ENCODE data around the gene CRYBB2. TPM values are rescaled to one million over a fixed set of nuclear protein-coding genes. Genes with fewer than 3 reads are reported as not detected.

The CRYBB2 gene
- polyA plus RNA-seq, 1 experiment, result 0.92 TPM

DNA sequence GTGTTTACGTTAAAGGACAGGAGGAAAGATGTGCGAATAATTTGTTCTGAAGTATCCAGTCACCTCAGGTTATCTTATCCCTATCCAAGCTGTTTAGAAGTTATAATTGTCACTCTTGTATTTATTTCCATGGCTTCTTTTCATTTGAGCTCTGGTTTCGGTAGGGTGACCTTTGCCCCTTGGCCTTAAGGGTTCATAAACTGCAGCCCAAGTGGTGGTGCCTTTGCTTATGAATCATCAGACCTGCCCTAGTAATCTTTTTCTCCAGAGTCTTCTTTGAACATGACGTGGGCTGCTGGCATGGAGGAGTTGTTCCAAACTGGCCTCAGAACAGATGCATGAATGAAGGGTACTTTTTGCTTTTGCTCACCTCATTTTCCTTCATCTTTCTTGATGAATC is 26.3 kb upstream of the CRYBB2 start:
- Histone ChIP-seq H3K36me3 (ENCODE audit: control insufficient read depth, insufficient read depth, low read length) (no peaks in the 10 kb centered on the region), H3K4me3 (ENCODE audit: low read depth, low read length) (no peak overlapping the region), H3K27me3 (ENCODE audit: control insufficient read depth, insufficient read depth, low read length) (no peaks in the 10 kb centered on the region)
- DNase-seq (ENCODE audit: low read depth), result no peak
- CTCF ChIA-PET, result interaction anchor here (3.6 kb wide), 1 partner anchor 9 kb away, joined by 13 read pairs; no protein-coding TSS in a partner anchor
- TF ChIP-seq, protein P1, sequence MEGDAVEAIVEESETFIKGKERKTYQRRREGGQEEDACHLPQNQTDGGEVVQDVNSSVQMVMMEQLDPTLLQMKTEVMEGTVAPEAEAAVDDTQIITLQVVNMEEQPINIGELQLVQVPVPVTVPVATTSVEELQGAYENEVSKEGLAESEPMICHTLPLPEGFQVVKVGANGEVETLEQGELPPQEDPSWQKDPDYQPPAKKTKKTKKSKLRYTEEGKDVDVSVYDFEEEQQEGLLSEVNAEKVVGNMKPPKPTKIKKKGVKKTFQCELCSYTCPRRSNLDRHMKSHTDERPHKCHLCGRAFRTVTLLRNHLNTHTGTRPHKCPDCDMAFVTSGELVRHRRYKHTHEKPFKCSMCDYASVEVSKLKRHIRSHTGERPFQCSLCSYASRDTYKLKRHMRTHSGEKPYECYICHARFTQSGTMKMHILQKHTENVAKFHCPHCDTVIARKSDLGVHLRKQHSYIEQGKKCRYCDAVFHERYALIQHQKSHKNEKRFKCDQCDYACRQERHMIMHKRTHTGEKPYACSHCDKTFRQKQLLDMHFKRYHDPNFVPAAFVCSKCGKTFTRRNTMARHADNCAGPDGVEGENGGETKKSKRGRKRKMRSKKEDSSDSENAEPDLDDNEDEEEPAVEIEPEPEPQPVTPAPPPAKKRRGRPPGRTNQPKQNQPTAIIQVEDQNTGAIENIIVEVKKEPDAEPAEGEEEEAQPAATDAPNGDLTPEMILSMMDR (IDR thresholded peaks at IDR 0.05; ENCODE audit: insufficient read depth, low read depth, low read length), result no peak
- POLR2A ChIA-PET, result no interaction called here

DNA sequence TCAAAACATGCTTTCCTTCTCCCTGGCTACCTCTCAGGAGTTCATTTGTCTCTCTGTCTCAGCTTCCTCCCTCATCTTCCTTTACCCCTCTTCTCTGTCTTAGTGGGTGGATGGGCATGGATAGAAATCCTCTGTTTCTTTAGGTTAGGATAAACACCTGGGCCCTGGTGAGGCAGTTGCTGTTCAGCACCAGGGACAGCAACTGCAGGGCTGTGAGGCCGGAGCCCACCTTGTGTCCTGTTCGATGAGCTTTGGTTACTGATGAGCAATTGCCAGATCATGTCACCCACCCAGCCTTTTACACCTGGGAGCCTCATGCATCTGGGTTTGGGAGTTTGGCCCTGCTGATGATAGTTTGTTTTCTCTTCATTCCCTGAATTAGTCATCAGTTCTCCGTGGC is 25.9 kb upstream of the CRYBB2 start:
- POLR2A ChIA-PET, result no interaction called here
- no peaks in the 10 kb centered on the region for H3K27me3 ChIP-seq (ENCODE audit: control insufficient read depth, insufficient read depth, low read length)
- H3K4me3 ChIP-seq (ENCODE audit: low read depth, low read length), result no peak overlapping the region
- TF ChIP-seq, protein P1 (IDR thresholded peaks at IDR 0.05; ENCODE audit: insufficient read depth, low read depth, low read length), result no peak
- no peak for DNase-seq (ENCODE audit: low read depth)
- no peaks in the 10 kb centered on the region for H3K36me3 ChIP-seq (ENCODE audit: control insufficient read depth, insufficient read depth, low read length)
- CTCF ChIA-PET, result interaction anchor here (3.6 kb wide), 1 partner anchor 8 kb away, joined by 13 read pairs; no protein-coding TSS in a partner anchor

DNA sequence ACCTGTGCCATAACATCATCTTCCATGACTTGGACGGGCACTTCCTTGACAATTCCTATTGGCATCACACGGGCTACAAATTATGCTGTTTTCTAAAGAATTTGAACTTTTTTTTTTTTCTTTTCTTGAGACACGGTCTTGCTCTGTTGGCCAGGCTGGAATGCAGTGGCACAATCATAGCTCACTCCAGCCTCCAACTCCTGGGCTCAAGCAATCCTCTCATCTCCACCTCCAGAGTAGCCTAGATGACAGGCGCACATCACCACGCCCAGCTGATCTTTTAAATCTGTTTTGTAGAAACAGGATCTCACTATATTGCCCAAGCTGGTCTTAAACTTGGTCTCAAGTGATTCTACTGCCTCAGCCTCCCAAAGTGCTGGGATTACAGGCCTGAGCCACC is 23.1 kb upstream of the CRYBB2 start:
- POLR2A ChIA-PET, result no interaction called here
- Histone ChIP-seq H3K4me3 (ENCODE audit: low read depth, low read length) (no peak overlapping the region), H3K27me3 (ENCODE audit: control insufficient read depth, insufficient read depth, low read length) (no peaks in the 10 kb centered on the region), H3K36me3 (ENCODE audit: control insufficient read depth, insufficient read depth, low read length) (no peaks in the 10 kb centered on the region)
- CTCF ChIA-PET, result no interaction called here
- TF ChIP-seq, protein P1 (IDR thresholded peaks at IDR 0.05; ENCODE audit: insufficient read depth, low read depth, low read length), result no peak
- no peak for DNase-seq (ENCODE audit: low read depth)

DNA sequence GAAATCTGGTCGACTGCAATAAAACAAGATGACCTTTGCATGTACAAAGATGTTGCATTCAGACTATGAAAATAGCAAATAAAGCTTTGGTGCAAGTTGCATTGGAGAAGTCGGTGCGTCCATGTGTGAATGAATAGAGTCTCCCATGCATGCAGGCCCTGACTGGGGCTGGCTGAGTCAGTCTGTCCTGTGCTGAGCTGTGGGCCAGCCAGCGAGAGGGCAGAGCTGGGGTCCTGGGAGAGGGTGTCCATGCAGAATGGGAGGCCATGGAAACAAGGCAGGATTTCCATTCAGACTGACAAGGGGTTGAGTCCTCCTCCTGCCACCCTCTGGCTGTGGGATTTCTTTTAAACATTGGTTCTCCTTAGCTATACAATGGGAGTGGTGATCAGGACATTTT is 22.1 kb upstream of the CRYBB2 start:
- CTCF ChIA-PET, result interaction anchor here (0.7 kb wide), 1 partner anchor 303 kb away, joined by 3 read pairs; no protein-coding TSS in a partner anchor

DNA sequence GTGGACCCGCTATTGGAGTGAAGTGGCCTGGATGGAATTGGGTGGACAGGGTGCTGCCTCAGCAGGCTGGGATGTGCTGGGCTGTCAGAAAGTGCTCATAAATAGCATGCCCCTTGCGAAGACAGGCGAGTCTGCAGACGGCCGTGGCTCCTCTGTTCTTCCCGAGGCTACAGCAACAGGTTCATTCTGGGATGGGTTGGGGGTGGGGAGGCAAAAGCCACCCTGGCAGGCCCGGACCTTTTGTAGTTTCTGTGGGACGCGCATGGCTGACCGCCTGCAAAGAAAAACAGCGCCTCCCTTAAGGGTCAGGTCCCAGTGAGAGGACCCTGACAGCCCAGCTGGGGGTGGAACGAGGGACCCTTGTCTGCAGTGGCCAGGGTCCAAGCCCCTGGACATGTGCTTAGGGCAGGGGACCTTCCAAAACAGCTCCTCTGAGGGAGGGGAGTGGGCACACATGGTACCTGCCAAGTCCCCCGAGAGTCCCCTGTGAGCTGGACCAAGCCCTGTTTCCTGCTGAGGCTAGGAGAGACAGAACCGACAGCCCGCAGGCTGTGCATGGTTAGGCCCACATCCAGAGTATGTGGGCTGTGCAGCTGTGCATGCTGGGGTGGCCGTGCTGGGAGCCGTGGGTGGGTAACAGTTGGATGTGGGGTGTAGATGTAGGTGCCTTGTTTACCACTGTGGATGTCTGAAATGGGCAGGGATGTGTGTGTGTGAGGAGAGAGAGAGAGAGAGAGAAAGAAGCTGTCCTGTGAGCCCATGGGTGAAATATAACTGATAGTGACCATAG is 19.5 kb upstream of the CRYBB2 start, which contains the start of gene CRYBB3:
Gene CRYBB3 (plus strand): TSS at position 128 of the 790 bp plus-strand sequence. CDS start 1,539 bp downstream, outside the sequence.
- H3K4me3 ChIP-seq (ENCODE audit: low read depth, low read length), result no peak within 1 kb of the TSS
- H3K36me3 ChIP-seq (ENCODE audit: control insufficient read depth, insufficient read depth, low read length), result no peaks in the 10 kb centered on the region
- POLR2A ChIA-PET, result no interaction called here
- no peaks in the 10 kb centered on the region; the same call in 1 of the 2 replicates for H3K27me3 ChIP-seq (ENCODE audit: control insufficient read depth, insufficient read depth, low read length)
- CTCF ChIA-PET, result interaction anchor here (0.9 kb wide), 1 partner anchor 23 kb away, joined by 3 read pairs; no protein-coding TSS in a partner anchor
- TF ChIP-seq, protein P1 (IDR thresholded peaks at IDR 0.05; ENCODE audit: insufficient read depth, low read depth, low read length), result no peak
- DNase-seq (ENCODE audit: low read depth), result no peak

More for the DNA sequence above, 22.1 kb upstream of the CRYBB2 start:
- Histone ChIP-seq H3K36me3 (ENCODE audit: control insufficient read depth, insufficient read depth, low read length) (no peaks in the 10 kb centered on the region), H3K4me3 (ENCODE audit: low read depth, low read length) (no peak overlapping the region), H3K27me3 (ENCODE audit: control insufficient read depth, insufficient read depth, low read length) (no peaks in the 10 kb centered on the region)
- POLR2A ChIA-PET, result no interaction called here
- DNase-seq (ENCODE audit: low read depth), result no peak
- TF ChIP-seq, protein P1 (IDR thresholded peaks at IDR 0.05; ENCODE audit: insufficient read depth, low read depth, low read length), result no peak

All from BJ (cell line).